ENCODE results near the gene ASB18. TPM values are rescaled to one million over a fixed set of nuclear protein-coding genes. Genes with fewer than 3 reads are reported as not detected.

Gene ASB18
- total RNA-seq, 1 donor from 2014 or later = not detected

DNA sequence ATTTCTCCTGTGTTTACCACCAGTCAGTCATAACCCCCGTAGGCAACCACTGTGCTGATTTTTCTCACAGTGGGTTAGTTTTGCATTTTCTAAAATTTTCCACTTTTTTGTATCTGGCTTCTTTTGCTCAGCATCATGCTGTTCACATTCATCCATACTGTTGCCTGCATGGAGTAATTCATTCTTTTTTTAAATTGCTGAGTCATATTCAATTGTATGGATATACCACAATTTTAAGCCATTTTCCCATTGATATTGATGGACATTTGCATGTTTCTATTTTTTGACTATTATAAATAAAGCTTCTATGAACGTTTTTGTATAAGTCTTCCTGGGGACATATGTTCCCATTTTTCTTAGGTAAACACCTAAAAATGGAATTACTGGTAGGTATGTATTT, 40.5 kb downstream of the ASB18 start:
- Mint-ChIP-seq H3K36me3 (peaks cover 8% of the 10 kb centered on the region), H3K9me3 (peaks cover 15% of the 10 kb centered on the region), H3K4me3 (no peak overlapping the region), H3K27me3 (ENCODE audit: insufficient read depth, low read depth) (peaks cover 2% of the 10 kb centered on the region), H3K27ac (no peak overlapping the region), H3K4me1 (no peaks in the 10 kb centered on the region)
- no peak overlapping the region for H3K9ac ChIP-seq
- no peaks in the 10 kb centered on the region for H3F3A ChIP-seq (ENCODE audit: low read depth)
- no peaks in the 10 kb centered on the region for H4K20me1 ChIP-seq (ENCODE audit: low read depth)
- TF ChIP-seq CTCF (IDR thresholded peaks at IDR 0.05) (no peak), EZH2phosphoT487 (IDR thresholded peaks at IDR 0.05) (no peak), EZH2 (IDR thresholded peaks at IDR 0.05) (no peak)
- H3K4me2 ChIP-seq = no peak overlapping the region
- H3K27me3 ChIP-seq = no peaks in the 10 kb centered on the region
- peaks cover 9% of the 10 kb centered on the region for H3K9me3 ChIP-seq (ENCODE audit: low read depth)
- no peak overlapping the region for H2AFZ ChIP-seq (replicated peaks)
- DNase-seq (ENCODE audit: low spot score) = no peak
- no peak overlapping the region for H3K27ac ChIP-seq
- no peaks in the 10 kb centered on the region for H3K36me3 ChIP-seq
- no peak overlapping the region for H3K4me3 ChIP-seq
- no peaks in the 10 kb centered on the region for H3K79me2 ChIP-seq (ENCODE audit: low read depth)
- no peaks in the 10 kb centered on the region for H3K4me1 ChIP-seq

- Histone ChIP-seq H4K20me1 (ENCODE audit: low read depth) (no peaks in the 10 kb centered on the region), H3K36me3 (no peaks in the 10 kb centered on the region), H3K79me2 (ENCODE audit: low read depth) (no peaks in the 10 kb centered on the region), H3K27me3 (no peaks in the 10 kb centered on the region), H3K27ac (no peak overlapping the region), H3K9ac (no peak overlapping the region), H3F3A (ENCODE audit: low read depth) (no peaks in the 10 kb centered on the region), H3K4me2 (no peak overlapping the region), H3K4me3 (no peak overlapping the region), H2AFZ (replicated peaks) (no peak overlapping the region), H3K9me3 (ENCODE audit: low read depth) (peaks cover 8% of the 10 kb centered on the region), H3K4me1 (no peaks in the 10 kb centered on the region)
- no peak overlapping the region for H3K4me3 Mint-ChIP-seq
- H3K9me3 Mint-ChIP-seq = peaks cover 13% of the 10 kb centered on the region
- H3K36me3 Mint-ChIP-seq = peaks cover 9% of the 10 kb centered on the region
- no peaks in the 10 kb centered on the region for H3K4me1 Mint-ChIP-seq
- DNase-seq (ENCODE audit: low spot score) = no peak
- H3K27me3 Mint-ChIP-seq (ENCODE audit: insufficient read depth, low read depth) = peaks cover 2% of the 10 kb centered on the region
- no peak overlapping the region for H3K27ac Mint-ChIP-seq
- no peak for TF ChIP-seq EZH2 (IDR thresholded peaks at IDR 0.05)
- TF ChIP-seq EZH2phosphoT487 (IDR thresholded peaks at IDR 0.05) = no peak
- TF ChIP-seq CTCF (IDR thresholded peaks at IDR 0.05) = no peak
Observed at GRCh38 chr2:236221798-236222197, 42.4 kb downstream of the ASB18 start.

GRCh38 chr2:236219411-236219810, 44.8 kb downstream of the ASB18 start:
- Mint-ChIP-seq H3K9me3 (peaks cover 9% of the 10 kb centered on the region), H3K27ac (no peak overlapping the region), H3K4me3 (no peak overlapping the region), H3K27me3 (ENCODE audit: insufficient read depth, low read depth) (peaks cover 2% of the 10 kb centered on the region), H3K4me1 (no peaks in the 10 kb centered on the region), H3K36me3 (peaks cover 8% of the 10 kb centered on the region)
- no peaks in the 10 kb centered on the region for H3F3A ChIP-seq (ENCODE audit: low read depth)
- no peak for DNase-seq (ENCODE audit: low spot score)
- no peaks in the 10 kb centered on the region for H3K36me3 ChIP-seq
- TF ChIP-seq EZH2 (IDR thresholded peaks at IDR 0.05) (no peak), EZH2phosphoT487 (IDR thresholded peaks at IDR 0.05) (no peak), CTCF (IDR thresholded peaks at IDR 0.05) (no peak)
- no peaks in the 10 kb centered on the region for H3K79me2 ChIP-seq (ENCODE audit: low read depth)
- no peak overlapping the region for H3K9ac ChIP-seq
- peaks cover 7% of the 10 kb centered on the region for H3K9me3 ChIP-seq (ENCODE audit: low read depth)
- no peak overlapping the region for H3K27ac ChIP-seq
- H4K20me1 ChIP-seq (ENCODE audit: low read depth) = no peaks in the 10 kb centered on the region
- no peaks in the 10 kb centered on the region for H3K27me3 ChIP-seq
- H3K4me3 ChIP-seq = no peak overlapping the region
- no peaks in the 10 kb centered on the region for H3K4me1 ChIP-seq
- no peak overlapping the region for H3K4me2 ChIP-seq
- H2AFZ ChIP-seq (replicated peaks) = no peak overlapping the region

Data from neural progenitor cell (in vitro differentiated cells).